Astrocyte of the cerebellum (primary cell): ENCODE results near the gene AMIGO2.
"Not testable (repeated sequence)": the region's sequence is repeated elsewhere in the genome, so short reads cannot be mapped to it uniquely, and the experiment has no call there.

Experiments used
- DNase-seq: peaks from one replicate; pipeline ENCODE4 v3.0.0-alpha.2; 2011; ENCODE audit warnings: low read depth
- H3K4me3 ChIP-seq: 2 replicates; pipeline ENCODE4 v1.5.1; 2011; ENCODE audit warnings: mild to moderate bottlenecking, low read depth, low read length, moderate library complexity
- CTCF ChIP-seq: IDR thresholded peaks from 2 replicates; pipeline ENCODE4 v1.5.1; 2012; ENCODE audit warnings: low read length, low read depth, moderate library complexity, mild to moderate bottlenecking; ENCODE audit errors: missing control alignments
- in situ Hi-C: cut with HindIII; loops from 2 replicates; pipeline ENCODE4 v1.10.0; 2017; ENCODE audit warnings: low sequenced_read_pairs

The AMIGO2 gene

GRCh38 chr12:47120736-47121135, 41.0 kb upstream of the AMIGO2 start:
- in situ Hi-C loops = no loop called here
- TF ChIP-seq CTCF = no peak
- no peak for DNase-seq
- no peak overlapping the region for H3K4me3 ChIP-seq

DNA sequence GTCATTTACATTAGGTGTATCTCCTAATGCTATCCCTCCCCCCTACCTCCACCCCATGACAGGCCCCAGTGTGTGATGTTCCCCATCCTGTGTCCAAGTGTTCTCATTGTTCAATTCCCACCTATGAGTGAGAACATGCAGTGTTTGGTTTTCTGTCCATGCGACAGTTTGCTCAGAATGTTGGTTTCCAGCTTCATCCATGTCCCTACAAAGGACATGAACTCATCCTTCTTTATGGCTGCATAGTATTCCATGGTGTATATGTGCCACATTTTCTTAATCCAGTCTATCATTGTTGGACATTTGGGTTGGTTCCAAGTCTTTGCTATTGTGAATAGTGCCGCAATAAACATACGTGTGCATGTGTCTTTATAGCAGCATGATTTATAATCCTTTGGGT, 37.5 kb upstream of the AMIGO2 start:
- DNase-seq, H3K4me3 ChIP-seq, in situ Hi-C loops: not testable (repeated sequence)

DNA sequence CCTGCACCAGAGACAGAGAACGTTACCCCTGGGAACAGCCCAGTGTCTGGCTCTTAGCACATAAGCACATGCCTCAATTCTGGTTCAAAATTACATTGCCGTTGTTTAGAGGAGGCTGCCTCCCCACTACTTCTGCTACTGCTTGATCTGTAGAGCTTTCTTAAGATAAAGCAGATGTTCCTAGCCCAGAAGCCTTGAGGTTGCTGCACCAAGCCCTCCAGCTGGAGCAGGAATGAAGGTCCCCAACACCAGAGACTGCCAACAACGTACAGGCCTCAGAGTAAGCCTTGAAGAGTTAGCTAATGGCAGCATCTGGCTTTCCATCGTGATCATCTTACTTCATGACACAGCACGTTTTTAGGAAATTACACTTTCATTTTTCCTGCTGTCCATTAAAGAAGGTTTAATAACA, 34.7 kb upstream of the AMIGO2 start:
- in situ Hi-C loops = no loop called here
- H3K4me3 ChIP-seq = no peak overlapping the region
- TF ChIP-seq CTCF = no peak
- no peak for DNase-seq

GRCh38 chr12:47112679-47113078, 32.9 kb upstream of the AMIGO2 start:
- H3K4me3 ChIP-seq = no peak overlapping the region
- no peak for TF ChIP-seq CTCF
- in situ Hi-C loops = no loop called here
- no peak for DNase-seq

- in situ Hi-C loops = no loop called here
- H3K4me3 ChIP-seq = no peak overlapping the region
- no peak for DNase-seq
- TF ChIP-seq CTCF = no peak
These were observed 32.1 kb upstream of the AMIGO2 start for GRCh38 chr12:47111854-47112253.

- H3K4me3 ChIP-seq = no peak overlapping the region
- no peak for TF ChIP-seq CTCF
- in situ Hi-C loops = no loop called here
- no peak for DNase-seq
These were observed 31.6 kb upstream of the AMIGO2 start for GRCh38 chr12:47111392-47111778.

DNA sequence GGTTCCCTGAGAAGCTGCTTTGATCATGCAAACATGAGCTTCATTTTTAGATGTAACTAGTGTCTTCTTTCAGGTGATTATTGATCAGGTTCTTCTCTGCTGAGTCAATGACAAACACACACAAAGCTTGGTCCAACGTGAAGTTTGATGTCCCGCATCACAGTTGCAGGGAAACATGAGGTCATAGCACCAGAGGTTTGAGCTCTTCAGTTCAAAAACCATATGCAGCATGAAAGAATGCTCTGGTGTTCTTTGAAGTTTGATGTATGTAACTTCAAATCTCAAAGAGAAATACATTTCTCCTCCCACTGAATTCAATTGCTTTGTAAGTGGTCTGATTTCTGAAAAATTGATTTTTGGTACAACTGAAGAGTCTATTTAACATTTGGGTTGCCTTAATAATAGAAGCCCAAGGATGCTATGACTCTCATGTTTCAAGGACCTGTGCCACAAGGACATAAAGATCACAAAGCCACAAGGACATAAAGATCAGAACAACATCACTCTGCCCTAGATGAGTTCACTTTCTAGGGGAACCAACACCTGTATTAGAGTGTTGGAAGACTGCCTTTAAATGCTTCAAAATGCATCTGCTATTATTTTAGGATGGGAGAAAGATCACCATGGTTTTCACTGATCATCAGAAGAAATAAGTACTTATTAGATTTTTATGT, 31.1 kb upstream of the AMIGO2 start:
- in situ Hi-C loops = no loop called here
- no peak overlapping the region for H3K4me3 ChIP-seq
- no peak for TF ChIP-seq CTCF
- DNase-seq = no peak
